ENCODE measurements around the gene GMNN.

GRCh38 chr6:24742216-24742738, 32.5 kb upstream of the GMNN start:
- TF ChIP-seq, protein P1, sequence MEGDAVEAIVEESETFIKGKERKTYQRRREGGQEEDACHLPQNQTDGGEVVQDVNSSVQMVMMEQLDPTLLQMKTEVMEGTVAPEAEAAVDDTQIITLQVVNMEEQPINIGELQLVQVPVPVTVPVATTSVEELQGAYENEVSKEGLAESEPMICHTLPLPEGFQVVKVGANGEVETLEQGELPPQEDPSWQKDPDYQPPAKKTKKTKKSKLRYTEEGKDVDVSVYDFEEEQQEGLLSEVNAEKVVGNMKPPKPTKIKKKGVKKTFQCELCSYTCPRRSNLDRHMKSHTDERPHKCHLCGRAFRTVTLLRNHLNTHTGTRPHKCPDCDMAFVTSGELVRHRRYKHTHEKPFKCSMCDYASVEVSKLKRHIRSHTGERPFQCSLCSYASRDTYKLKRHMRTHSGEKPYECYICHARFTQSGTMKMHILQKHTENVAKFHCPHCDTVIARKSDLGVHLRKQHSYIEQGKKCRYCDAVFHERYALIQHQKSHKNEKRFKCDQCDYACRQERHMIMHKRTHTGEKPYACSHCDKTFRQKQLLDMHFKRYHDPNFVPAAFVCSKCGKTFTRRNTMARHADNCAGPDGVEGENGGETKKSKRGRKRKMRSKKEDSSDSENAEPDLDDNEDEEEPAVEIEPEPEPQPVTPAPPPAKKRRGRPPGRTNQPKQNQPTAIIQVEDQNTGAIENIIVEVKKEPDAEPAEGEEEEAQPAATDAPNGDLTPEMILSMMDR (IDR thresholded peaks at IDR 0.05): no peak
- TF ChIP-seq POLR2A (IDR thresholded peaks at IDR 0.05): no peak
- no peak for TF ChIP-seq EP300 (IDR thresholded peaks at IDR 0.05)
- TF ChIP-seq POLR2AphosphoS5 (IDR thresholded peaks at IDR 0.05): no peak

All from upper lobe of left lung (tissue), 4 donors.